Stimulated activated CD8-positive, alpha-beta memory T cell treated with anti-CD3 and anti-CD28 coated beads, Interleukin-7, amount 100 ng/mL, for 24 hours (primary cell): ENCODE measurements around the gene TSEN2.

Source experiments
- DNase-seq: peaks from one replicate; pipeline ENCODE4 v3.0.0-alpha.2; 2020; ENCODE audit warnings: low read depth

TSEN2 gene

GRCh38 chr3:12556690-12557472 lies 72.6 kb downstream of the TSEN2 start, which contains the start of gene MKRN2:
Gene MKRN2 (plus strand): TSS chr3:12557087. CDS start chr3:12557151, 64 bp downstream.
- peak; percentile 69 for DNase-seq

GRCh38 chr3:12557473-12558100 lies 73.3 kb downstream of the TSEN2 start:
- DNase-seq, result no peak

GRCh38 chr3:12558706-12559105 lies 74.4 kb downstream of the TSEN2 start:
- no peak for DNase-seq

- no peak for DNase-seq
These were observed 75.2 kb downstream of the TSEN2 start for GRCh38 chr3:12559520-12559919.

GRCh38 chr3:12560505-12561190 lies 76.4 kb downstream of the TSEN2 start:
- DNase-seq, result no peak

GRCh38 chr3:12561397-12561796 lies 77.1 kb downstream of the TSEN2 start:
- DNase-seq, result no peak

- DNase-seq, result no peak
These were observed 78.2 kb downstream of the TSEN2 start for GRCh38 chr3:12562451-12562850.

- DNase-seq, result no peak
These were observed 82.7 kb downstream of the TSEN2 start for GRCh38 chr3:12566976-12567375.

- no peak for DNase-seq
These were observed 84.5 kb downstream of the TSEN2 start for GRCh38 chr3:12568747-12569146.

- DNase-seq, result no peak
These were observed 85.6 kb downstream of the TSEN2 start for GRCh38 chr3:12569836-12570235.

GRCh38 chr3:12571986-12572385 lies 87.7 kb downstream of the TSEN2 start:
- DNase-seq, result no peak

GRCh38 chr3:12574131-12574530 lies 89.9 kb downstream of the TSEN2 start:
- DNase-seq, result no peak

GRCh38 chr3:12574661-12575060 lies 90.4 kb downstream of the TSEN2 start:
- DNase-seq, result no peak

- no peak for DNase-seq
These were observed 93.1 kb downstream of the TSEN2 start for GRCh38 chr3:12577379-12577778.

GRCh38 chr3:12578742-12579141 lies 94.5 kb downstream of the TSEN2 start:
- DNase-seq, result no peak

- no peak for DNase-seq
These were observed 95.2 kb downstream of the TSEN2 start for GRCh38 chr3:12579456-12579855.

GRCh38 chr3:12579905-12580304 lies 95.6 kb downstream of the TSEN2 start:
- DNase-seq, result no peak

- no peak for DNase-seq
These were observed 98.5 kb downstream of the TSEN2 start for GRCh38 chr3:12582730-12583129.
